ENCODE data around the gene CRHBP. TPM values are rescaled to one million over a fixed set of nuclear protein-coding genes. Genes with fewer than 3 reads are reported as not detected.
"Not testable (repeated sequence)": the region's sequence is repeated elsewhere in the genome, so short reads cannot be mapped to it uniquely, and the experiment has no call there.

The CRHBP gene
- total and polyA plus RNA-seq, 2 donors (not counting 1 experiment from before 2014, with no cell fraction given), result 0.17 TPM

- H3K79me2 ChIP-seq (ENCODE audit: control insufficient read depth, insufficient read depth, low read length), result no peaks in the 10 kb centered on the region
- H3K4me1 ChIP-seq (ENCODE audit: control insufficient read depth, extremely low read depth, insufficient read depth, low read length), result no peaks in the 10 kb centered on the region
- no peaks in the 10 kb centered on the region for H3K36me3 ChIP-seq (ENCODE audit: control insufficient read depth, insufficient read depth, low read length)
- DNase-seq (ENCODE audit: low read depth in 2 of 2), result no peak
- TF ChIP-seq CTCF (conservative IDR thresholded peaks at IDR 0.05 in 1 of 2, IDR thresholded peaks at IDR 0.05 in 1 of 2; ENCODE audit: low read depth in 1 of 2, low read length in 2 of 2), result no peak
- TF ChIP-seq EZH2 (IDR thresholded peaks at IDR 0.05; ENCODE audit: low read length, missing control alignments), result no peak
- no peak overlapping the region for H3K9ac ChIP-seq (ENCODE audit: insufficient read depth, low read length)
- no peak overlapping the region for H2AFZ ChIP-seq (ENCODE audit: low read length)
- no peak overlapping the region for H3K4me2 ChIP-seq (ENCODE audit: extremely low read depth, insufficient read depth, low read length)
- no peaks in the 10 kb centered on the region for H3K27me3 ChIP-seq (ENCODE audit: control insufficient read depth, insufficient read depth, low read length)
- no peak overlapping the region for H3K4me3 ChIP-seq (replicated peaks in 1 of 4; ENCODE audit: control extremely low read depth in 1 of 4, insufficient read depth in 1 of 4, low read depth in 3 of 4, low read length in 4 of 4)
- H3K9me3 ChIP-seq (ENCODE audit: control insufficient read depth, insufficient read depth, low read depth, low read length), result no peaks in the 10 kb centered on the region
- H3K27ac ChIP-seq (ENCODE audit: insufficient read depth, low read length), result no peak overlapping the region
- H4K20me1 ChIP-seq (ENCODE audit: control insufficient read depth, extremely low read depth, insufficient read depth, low read length), result no peaks in the 10 kb centered on the region
These were observed 34.1 kb downstream of the CRHBP start for GRCh38 chr5:76986825-76987526.

GRCh38 chr5:76990899-76991459, 38.1 kb downstream of the CRHBP start:
- H3K4me1 ChIP-seq (ENCODE audit: control insufficient read depth, extremely low read depth, insufficient read depth, low read length), result no peaks in the 10 kb centered on the region
- H3K36me3 ChIP-seq (ENCODE audit: control insufficient read depth, insufficient read depth, low read length), result no peaks in the 10 kb centered on the region
- no peak overlapping the region for H3K27ac ChIP-seq (ENCODE audit: insufficient read depth, low read length)
- no peaks in the 10 kb centered on the region for H3K27me3 ChIP-seq (ENCODE audit: control insufficient read depth, insufficient read depth, low read length)
- H2AFZ ChIP-seq (ENCODE audit: low read length), result no peak overlapping the region
- no peak overlapping the region for H3K4me3 ChIP-seq (replicated peaks in 1 of 4; ENCODE audit: control extremely low read depth in 1 of 4, insufficient read depth in 1 of 4, low read depth in 3 of 4, low read length in 4 of 4)
- H3K9ac ChIP-seq (ENCODE audit: insufficient read depth, low read length), result no peak overlapping the region
- DNase-seq (ENCODE audit: low read depth in 2 of 2), result peak in 1 of 2 donors; percentile 19
- TF ChIP-seq CTCF (conservative IDR thresholded peaks at IDR 0.05 in 1 of 2, IDR thresholded peaks at IDR 0.05 in 1 of 2; ENCODE audit: low read depth in 1 of 2, low read length in 2 of 2) (no peak), EZH2 (IDR thresholded peaks at IDR 0.05; ENCODE audit: low read length, missing control alignments) (no peak)
- no peaks in the 10 kb centered on the region for H4K20me1 ChIP-seq (ENCODE audit: control insufficient read depth, extremely low read depth, insufficient read depth, low read length)
- no peak overlapping the region for H3K4me2 ChIP-seq (ENCODE audit: extremely low read depth, insufficient read depth, low read length)
- no peaks in the 10 kb centered on the region for H3K9me3 ChIP-seq (ENCODE audit: control insufficient read depth, insufficient read depth, low read depth, low read length)
- no peaks in the 10 kb centered on the region for H3K79me2 ChIP-seq (ENCODE audit: control insufficient read depth, insufficient read depth, low read length)

- H3K4me1 ChIP-seq (ENCODE audit: control insufficient read depth, extremely low read depth, insufficient read depth, low read length); H3K4me2 ChIP-seq (ENCODE audit: extremely low read depth, insufficient read depth, low read length); H4K20me1 ChIP-seq (ENCODE audit: control insufficient read depth, extremely low read depth, insufficient read depth, low read length); H3K9me3 ChIP-seq (ENCODE audit: control insufficient read depth, insufficient read depth, low read depth, low read length); H3K9ac ChIP-seq (ENCODE audit: insufficient read depth, low read length); H3K79me2 ChIP-seq (ENCODE audit: control insufficient read depth, insufficient read depth, low read length); DNase-seq (ENCODE audit: low read depth in 2 of 2); H3K27me3 ChIP-seq (ENCODE audit: control insufficient read depth, insufficient read depth, low read length); H3K36me3 ChIP-seq (ENCODE audit: control insufficient read depth, insufficient read depth, low read length); H3K4me3 ChIP-seq (replicated peaks in 1 of 4; ENCODE audit: control extremely low read depth in 1 of 4, insufficient read depth in 1 of 4, low read depth in 3 of 4, low read length in 4 of 4); H3K27ac ChIP-seq (ENCODE audit: insufficient read depth, low read length); H2AFZ ChIP-seq (ENCODE audit: low read length): not testable (repeated sequence)
These were observed 40.6 kb downstream of the CRHBP start for GRCh38 chr5:76993436-76993835.
